PC-9 (cell line): Measurements from ENCODE around the gene ZC3H12C. TPM values are rescaled to one million over a fixed set of nuclear protein-coding genes. Genes with fewer than 3 reads are reported as not detected.

Source experiments
- BruUV-seq: library from RNA; stranded (reverse); fragments of 400-500 nt; replicated peaks from 2 replicates; lab custom pipeline; 2021; lab: Mats Ljungman, UMichigan
- CTCF ChIA-PET: fragments of 300-600 bp; sonication (Branson Sonifier 250); formaldehyde crosslinking; loops from one replicate; lab custom pipeline; 2022; ENCODE audit warnings: antibody characterized with exemption; lab: Charles Lee
- POLR2A ChIA-PET: fragments of 300-600 bp; sonication (Branson Sonifier 250); formaldehyde crosslinking; loops from one replicate; lab custom pipeline; 2022; ENCODE audit warnings: antibody characterized with exemption; ENCODE audit not compliant: unreplicated experiment; lab: Charles Lee
- DNase-seq, 2 experiments: peaks; one replicate each; pipeline versions ENCODE4 v3.0.0 to v3.0.0-alpha.2; 2015 to 2022; ENCODE audit warnings: mixed read lengths in 1 of 2
- H2AFZ ChIP-seq: fragments of 200-600 bp; sonication (generic); 2 replicates; pipeline ENCODE4 v1.8.1; 2017; ENCODE audit warnings: antibody characterized with exemption
- H3F3A ChIP-seq: fragments of 200-600 bp; sonication (generic); 2 replicates; pipeline ENCODE4 v1.8.1; 2017; ENCODE audit warnings: antibody characterized with exemption, mild to moderate bottlenecking, low read depth; ENCODE audit not compliant: insufficient read depth
- H3K27ac ChIP-seq: fragments of 200-600 bp; sonication (generic); 2 replicates; pipeline ENCODE4 v1.6.1; 2016; ENCODE audit warnings: mixed run types
- H3K27me3 ChIP-seq: fragments of 200-600 bp; sonication (generic); 2 replicates; pipeline ENCODE4 v1.6.1; 2016; ENCODE audit warnings: low read depth, mixed run types; ENCODE audit not compliant: insufficient read depth
- H3K36me3 ChIP-seq: fragments of 200-600 bp; sonication (generic); 2 replicates; pipeline ENCODE4 v1.6.1; 2016; ENCODE audit warnings: low read depth, mixed run types
- H3K4me1 ChIP-seq: fragments of 200-600 bp; sonication (generic); replicated peaks from 2 replicates; pipeline ENCODE4 v1.6.1; 2016; ENCODE audit warnings: mixed run types; ENCODE audit not compliant: insufficient read depth
- H3K4me2 ChIP-seq: fragments of 200-600 bp; sonication (generic); 2 replicates; pipeline ENCODE4 v1.6.1; 2017; ENCODE audit warnings: mixed run types
- H3K4me3 ChIP-seq: fragments of 200-600 bp; sonication (generic); 2 replicates; pipeline ENCODE4 v1.6.1; 2016; ENCODE audit warnings: mixed run types
- H3K79me2 ChIP-seq: fragments of 200-600 bp; sonication (generic); 2 replicates; pipeline ENCODE4 v1.6.1; 2017; ENCODE audit warnings: low read depth, mixed run types
- H3K9me2 ChIP-seq: fragments of 200-600 bp; sonication (generic); 2 replicates; pipeline ENCODE4 v1.8.1; 2017; ENCODE audit warnings: mild to moderate bottlenecking; ENCODE audit not compliant: insufficient read depth
- H3K9me3 ChIP-seq: fragments of 200-600 bp; sonication (generic); 2 replicates; pipeline ENCODE4 v1.8.1; 2016; ENCODE audit warnings: low read depth; ENCODE audit not compliant: insufficient read depth
- H4K20me1 ChIP-seq: fragments of 200-600 bp; sonication (generic); 2 replicates; pipeline ENCODE4 v1.8.1; 2017; ENCODE audit not compliant: insufficient read depth
- CTCF ChIP-seq: fragments of 200-600 bp; sonication (generic); conservative IDR thresholded peaks from 2 replicates; pipeline ENCODE4 v1.6.1; 2017; ENCODE audit warnings: mixed run types, antibody characterized with exemption, mild to moderate bottlenecking, moderate library complexity
- EZH2 ChIP-seq: fragments of 200-600 bp; sonication (generic); IDR thresholded peaks from 2 replicates; pipeline ENCODE4 v1.8.0; 2017; ENCODE audit warnings: antibody characterized with exemption, low read depth
- intact Hi-C: fragments of 100-400 bp; cut with micrococcal nuclease; formaldehyde crosslinking; loops from one replicate; pipeline ENCODE4 v1.10.0; 2022; ENCODE audit not compliant: unreplicated experiment
- total RNA-seq: library from RNA; stranded (reverse); gene quantifications from 2 replicates; pipeline ENCODE4 v1.2.3, GENCODE V29; 2021

Gene ZC3H12C
- total RNA-seq, 1 experiment from 2014 or later = 12.4 TPM

GRCh38 chr11:110199184-110199981 is 106.2 kb downstream of the ZC3H12C start:
- H3K4me1 ChIP-seq = peaks cover 67% of the 10 kb centered on the region
- intact Hi-C loops = loop anchor here (5.0 kb wide), 1 partner anchor 158 kb away; no protein-coding TSS in a partner anchor
- peak in 1 of 2 experiments; percentile 54 for DNase-seq
- POLR2A ChIA-PET = no interaction called here
- CTCF ChIA-PET = interaction anchor here (0.7 to 1.1 kb wide), 2 partner anchors 230 to 258 kb away, joined by 3 read pairs; no protein-coding TSS in a partner anchor
- H3K27me3 ChIP-seq = no peaks in the 10 kb centered on the region
- H3K79me2 ChIP-seq = no peaks in the 10 kb centered on the region; the same call in 1 of the 2 replicates
- H3K4me2 ChIP-seq = peak overlapping the region; percentile 43
- no peak overlapping the region for H3K4me3 ChIP-seq
- BruUV-seq = no TSS peak
- no peaks in the 10 kb centered on the region for H3K36me3 ChIP-seq
- TF ChIP-seq EZH2 = no peak
- no peak for TF ChIP-seq CTCF
- peaks cover 49% of the 10 kb centered on the region for H3F3A ChIP-seq
- H3K9me3 ChIP-seq = no peaks in the 10 kb centered on the region
- no peaks in the 10 kb centered on the region for H4K20me1 ChIP-seq
- H3K9me2 ChIP-seq = no peaks in the 10 kb centered on the region
- H3K27ac ChIP-seq = peak overlapping the region; percentile 73
- no peak overlapping the region; the same call in 1 of the 2 replicates for H2AFZ ChIP-seq

- DNase-seq = peak in 1 of 2 experiments; percentile 84
Measured at GRCh38 chr11:110200241-110200640, 107.0 kb downstream of the ZC3H12C start.

More at GRCh38 chr11:110200241-110200640, 107.0 kb downstream of the ZC3H12C start:
- Histone ChIP-seq H3F3A (peaks cover 41% of the 10 kb centered on the region), H2AFZ (no peak overlapping the region), H3K36me3 (no peaks in the 10 kb centered on the region), H3K27ac (peak overlapping the region; percentile 73), H3K9me3 (no peaks in the 10 kb centered on the region), H3K4me2 (peak overlapping the region; percentile 43), H3K4me3 (no peak overlapping the region), H3K27me3 (no peaks in the 10 kb centered on the region), H4K20me1 (no peaks in the 10 kb centered on the region), H3K79me2 (no peaks in the 10 kb centered on the region; the same call in 1 of the 2 replicates), H3K4me1 (peaks cover 59% of the 10 kb centered on the region), H3K9me2 (no peaks in the 10 kb centered on the region)
- ChIA-PET CTCF (interaction anchor here (0.6 to 2.0 kb wide), 2 partner anchors 167 to 1685 kb away, joined by 3 to 7 read pairs; no protein-coding TSS in a partner anchor), POLR2A (no interaction called here)
- TF ChIP-seq EZH2 (no peak), CTCF (no peak)
- intact Hi-C loops = loop anchor here (2.0 kb wide), 3 partner anchors 25 to 347 kb away; no protein-coding TSS in a partner anchor
- no TSS peak for BruUV-seq
